AML-193 (cell line): ENCODE data around the gene CCL19.
A peak's percentile ranks its signal among the peaks of the same experiment; 100 is the strongest.

Experiments
- DNase-seq, 2 experiments: peaks; one replicate each; lab custom pipeline; 2025; lab: John Stamatoyannopoulos, UW

CCL19 gene

GRCh38 chr9:34694811-34695210 is 3.7 kb upstream of the CCL19 start:
- DNase-seq: no peak

DNA sequence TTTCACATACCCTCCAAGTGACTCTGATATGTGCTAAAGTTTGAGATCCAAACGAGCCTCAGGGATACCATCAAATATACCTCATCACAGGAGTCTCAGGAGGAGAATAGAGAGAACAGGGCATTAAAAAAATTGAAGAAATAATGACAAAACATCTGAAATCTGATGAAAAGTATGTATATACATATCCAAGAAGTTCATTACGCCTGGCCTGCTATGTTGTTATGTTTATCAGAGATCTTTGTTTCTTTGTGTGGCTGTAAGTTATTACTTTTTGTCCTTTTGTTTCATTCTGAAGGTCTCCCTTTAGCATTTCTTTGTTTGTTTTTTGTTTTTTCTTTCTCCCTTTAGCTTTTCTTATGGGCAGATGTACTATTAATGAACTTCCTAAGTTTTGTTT is 2.5 kb upstream of the CCL19 start:
- no peak for DNase-seq

- DNase-seq: no peak
Observed at GRCh38 chr9:34691936-34692315, 850 bp upstream of the CCL19 start.

- no peak for DNase-seq
Observed at GRCh38 chr9:34689512-34689911, 1.6 kb downstream of the CCL19 start.

- DNase-seq: no peak
Observed at GRCh38 chr9:34689116-34689470, 2.0 kb downstream of the CCL19 start.

- DNase-seq: no peak
Observed at GRCh38 chr9:34688329-34689115, 2.6 kb downstream of the CCL19 start.

DNA sequence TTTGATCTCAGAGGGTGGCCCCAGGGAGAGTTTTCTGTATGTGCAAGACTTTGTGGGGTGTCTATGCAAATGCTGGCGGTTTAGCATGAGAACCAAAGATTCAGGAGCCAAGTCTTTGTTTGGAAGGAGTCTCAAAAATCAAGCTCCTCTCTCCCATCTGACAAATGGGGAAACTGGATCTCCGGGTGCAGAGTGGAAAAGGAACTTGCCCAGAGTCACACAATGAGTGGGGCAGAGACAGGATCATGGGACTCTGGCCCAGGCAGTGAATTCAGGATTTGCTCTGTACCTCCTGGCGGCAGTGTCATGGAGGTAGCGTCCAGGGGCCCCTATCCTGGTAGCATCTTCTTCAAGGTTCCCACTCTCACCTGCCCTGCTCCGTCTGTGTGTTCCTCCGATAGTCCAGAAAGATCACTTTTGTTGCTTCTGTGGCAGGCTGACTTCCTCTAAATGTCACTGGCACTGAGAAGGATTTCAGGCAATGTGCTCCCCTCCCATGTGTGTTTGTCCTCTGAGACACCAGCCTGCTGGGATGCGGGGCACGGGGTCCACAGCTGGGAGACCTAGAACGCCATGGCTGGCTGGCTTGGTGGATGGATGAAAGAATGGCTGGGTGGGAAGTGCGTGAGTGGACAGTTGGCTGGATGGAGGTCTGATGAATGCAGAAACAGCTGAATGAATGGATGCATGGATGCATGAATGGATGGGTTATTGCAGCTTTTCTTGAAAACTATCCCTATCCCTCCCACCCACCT is 3.6 kb downstream of the CCL19 start:
- DNase-seq: no peak

DNA sequence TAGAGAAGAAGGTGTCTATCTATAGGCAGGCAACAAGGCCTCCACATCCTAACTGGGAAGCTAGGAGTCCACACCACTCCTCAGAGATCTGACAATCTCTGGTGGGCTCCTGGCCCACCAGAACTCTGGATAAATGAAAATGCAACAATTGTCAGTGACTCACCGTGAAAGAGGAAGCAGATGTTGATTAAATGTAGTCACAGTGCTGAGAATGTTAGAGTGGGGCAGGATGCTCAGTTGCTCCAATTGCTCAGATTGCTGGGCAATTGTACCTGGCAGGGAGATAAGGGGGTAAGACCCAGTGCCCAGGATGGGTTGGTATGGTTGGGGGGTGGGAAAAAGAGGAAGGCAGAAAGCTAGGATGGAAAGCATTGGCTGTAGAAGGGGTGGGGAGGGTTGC is 4.3 kb downstream of the CCL19 start:
- DNase-seq: no peak

GRCh38 chr9:34686231-34686630 is 4.8 kb downstream of the CCL19 start:
- DNase-seq: no peak

DNA sequence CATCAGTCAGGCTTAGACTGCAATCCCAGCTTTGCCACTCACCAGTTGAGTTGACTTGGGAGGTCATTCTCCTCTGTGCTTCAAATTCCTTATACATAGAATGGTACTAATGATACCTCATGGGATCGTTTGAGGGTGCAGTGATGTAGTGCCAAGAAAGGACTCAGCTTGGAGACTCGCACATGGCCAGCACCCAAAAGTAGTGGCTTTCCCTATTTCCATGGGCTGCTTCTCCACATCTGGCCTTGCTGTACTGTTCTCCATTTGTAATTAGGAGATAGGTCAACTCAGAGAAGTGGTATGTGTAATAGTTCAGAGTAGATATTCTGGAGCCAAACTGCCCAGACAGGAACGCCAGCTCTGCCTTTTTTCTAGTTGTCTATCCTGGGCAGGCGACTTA is 5.5 kb downstream of the CCL19 start:
- no peak for DNase-seq

DNA sequence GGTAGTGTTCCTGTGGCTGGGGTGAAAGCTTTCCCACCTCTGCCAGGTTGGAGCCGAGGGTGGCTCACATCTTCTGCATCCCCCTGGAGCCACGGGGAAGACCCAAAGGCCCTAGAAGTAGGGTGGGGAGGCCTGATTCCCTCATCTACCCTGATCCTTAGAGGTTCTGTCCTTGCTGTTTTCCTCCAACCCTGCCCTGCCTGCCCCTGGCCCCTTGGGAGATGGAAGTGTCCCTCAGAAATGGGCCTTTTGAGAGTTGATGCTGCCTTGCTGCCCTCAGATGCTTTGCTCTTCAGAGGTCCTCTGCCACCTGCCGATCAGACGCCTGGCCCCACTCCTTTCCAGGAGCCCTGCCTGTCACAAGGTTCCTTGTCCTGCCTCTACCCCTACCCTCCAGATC is 6.3 kb downstream of the CCL19 start:
- no peak for DNase-seq

DNA sequence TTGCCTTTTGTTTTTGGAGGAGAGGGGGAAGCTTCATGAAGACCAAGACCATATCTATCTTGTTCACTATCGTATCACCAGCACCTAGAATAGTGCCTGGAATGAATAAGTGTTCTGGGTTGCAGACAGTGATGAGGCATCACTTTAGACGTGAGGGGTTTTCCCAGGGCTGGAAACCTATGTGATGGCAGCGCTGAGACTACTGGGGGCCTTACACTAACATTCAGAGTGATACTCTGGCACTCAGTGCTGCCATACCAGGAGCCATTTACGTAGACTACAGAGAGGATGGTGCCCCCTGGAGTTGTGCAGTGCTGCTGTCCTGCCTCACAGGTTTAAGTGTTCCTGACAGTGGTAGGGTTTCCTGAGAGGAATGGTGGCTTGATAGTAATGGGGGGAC is 6.9 kb downstream of the CCL19 start:
- no peak for DNase-seq

GRCh38 chr9:34675869-34676268 is 15.2 kb downstream of the CCL19 start:
- DNase-seq: no peak

DNA sequence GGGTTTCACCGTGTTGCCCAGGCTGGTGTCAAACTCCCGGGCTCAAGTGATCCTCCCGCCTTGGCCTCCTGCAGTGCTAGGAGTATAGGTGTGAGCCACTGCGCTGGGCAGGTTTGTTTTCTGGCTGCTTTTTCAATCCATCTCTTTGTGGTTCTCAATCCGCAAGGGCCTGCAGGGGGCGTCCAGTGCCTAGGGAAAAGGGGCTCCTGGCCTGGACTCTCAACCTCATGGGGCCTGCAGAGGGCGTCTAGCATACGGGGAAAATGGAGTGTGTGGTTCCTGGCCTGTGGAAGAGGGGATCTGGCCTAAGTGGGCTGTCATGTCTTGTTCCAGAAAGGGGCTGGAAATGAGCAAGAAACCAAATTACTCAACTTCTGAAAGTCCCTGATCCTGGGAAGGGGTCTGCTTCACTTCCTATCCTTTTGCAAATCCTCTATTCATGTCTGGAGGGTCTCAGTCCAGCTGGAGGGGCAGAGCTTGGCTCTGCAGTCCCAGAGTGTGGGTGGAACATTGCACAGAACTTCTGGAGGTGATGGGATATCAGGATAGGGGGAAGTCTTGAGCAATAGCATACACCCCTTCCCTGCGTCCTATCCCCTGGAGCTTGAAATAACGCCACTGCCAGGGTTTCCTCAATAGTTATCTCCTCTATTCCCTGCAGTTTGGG is 15.9 kb downstream of the CCL19 start:
- peak; percentile 63 to 75 for DNase-seq

DNA sequence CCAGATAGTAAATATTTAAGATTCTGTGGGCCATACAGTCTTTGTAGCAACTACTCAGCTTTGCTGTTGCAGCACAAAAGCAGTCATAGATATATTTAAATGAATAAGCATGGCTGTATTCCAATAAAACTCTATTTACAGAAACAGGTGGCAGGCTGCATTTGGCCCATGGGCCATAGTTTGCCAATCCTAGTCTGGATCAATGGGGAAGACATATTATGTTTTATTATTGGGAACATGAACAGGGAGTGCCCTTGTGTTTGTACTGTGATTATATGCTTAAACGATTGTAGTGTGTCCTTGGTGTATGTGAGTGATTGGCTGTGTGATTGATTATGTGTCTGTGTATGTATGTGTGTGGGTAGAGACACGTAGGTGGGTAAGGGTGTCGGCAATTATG is 16.6 kb downstream of the CCL19 start:
- DNase-seq: no peak

DNA sequence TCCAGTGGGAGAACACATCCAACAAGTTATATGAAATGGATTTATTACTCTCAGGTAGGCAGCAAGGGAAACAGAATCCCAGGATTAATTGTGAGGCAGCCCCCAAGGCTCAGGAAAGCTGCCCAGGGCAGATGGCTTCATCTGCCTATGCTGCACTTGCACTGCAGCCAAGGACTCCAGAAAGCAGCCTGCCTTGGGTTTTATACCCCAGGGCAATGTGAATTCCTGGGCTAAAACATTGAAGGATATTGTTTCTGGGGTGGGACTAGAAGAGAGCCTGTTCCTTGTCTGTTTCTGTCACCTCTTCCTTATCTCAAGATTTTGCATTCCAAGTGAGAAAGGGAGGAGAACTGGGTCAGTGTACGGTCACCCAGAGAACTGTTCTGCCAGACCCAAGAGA is 19.8 kb downstream of the CCL19 start:
- DNase-seq: no peak

- DNase-seq: no peak
Observed at GRCh38 chr9:34669809-34670562, 21.1 kb downstream of the CCL19 start.

DNA sequence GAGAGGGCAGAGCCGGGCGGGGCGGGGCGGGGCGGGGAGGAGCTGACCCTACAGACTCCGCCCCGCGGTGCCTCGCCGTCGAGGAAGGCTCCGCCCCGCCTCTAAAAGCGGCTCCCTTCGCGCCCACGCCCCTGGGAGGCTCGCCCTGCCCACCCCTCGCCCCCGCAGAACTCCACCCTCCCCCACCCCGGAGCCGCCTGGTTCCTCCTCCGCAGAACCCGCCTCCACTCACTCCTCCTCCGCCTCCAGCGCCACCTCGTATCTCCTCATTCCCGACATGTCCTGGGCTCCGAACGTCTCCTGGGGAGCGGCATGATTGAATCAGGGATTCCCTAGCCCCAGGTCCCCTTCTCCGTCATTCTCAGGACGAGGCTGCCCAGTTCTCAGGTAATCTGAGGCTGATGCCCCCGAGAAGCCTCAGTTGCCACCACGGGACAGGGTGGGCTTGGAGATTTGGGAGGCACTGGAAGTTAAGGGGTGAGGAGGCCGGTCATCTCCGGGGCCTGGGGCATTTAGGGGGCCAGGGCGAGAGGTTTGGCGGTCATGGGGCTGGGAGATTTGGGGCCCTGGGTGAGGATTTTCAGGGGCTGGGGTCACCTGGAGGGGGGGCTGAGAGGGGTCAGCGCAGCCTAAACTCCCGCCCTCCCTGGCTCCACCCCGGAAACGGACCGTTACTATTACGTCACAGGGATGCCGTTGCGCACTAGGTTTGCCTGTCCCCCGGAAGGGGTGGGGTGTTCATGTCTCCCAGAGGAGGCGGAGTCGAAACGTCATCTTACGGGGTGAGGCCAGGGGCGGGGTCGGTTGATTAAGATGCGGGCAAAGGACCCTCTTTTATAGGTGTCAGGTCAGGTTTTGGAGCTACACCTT is 25.5 kb downstream of the CCL19 start:
- DNase-seq: peak; percentile 43 to 50

DNA sequence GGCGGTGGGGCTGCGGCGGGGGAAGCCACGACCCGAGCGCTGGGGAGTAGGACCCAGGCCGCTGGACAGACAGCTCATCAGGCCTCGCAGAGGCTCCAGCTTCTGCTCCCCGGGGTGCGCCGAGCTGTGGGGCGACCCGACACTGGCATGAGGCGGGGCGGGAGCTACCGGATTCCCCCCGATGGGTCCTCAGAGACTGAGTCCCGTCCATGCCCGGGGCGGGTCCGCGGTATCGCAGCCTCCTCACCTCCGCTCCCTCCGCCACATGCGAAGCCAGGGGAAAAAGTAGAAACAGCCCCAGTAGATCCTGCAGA is 26.1 kb downstream of the CCL19 start:
- DNase-seq: no peak

DNA sequence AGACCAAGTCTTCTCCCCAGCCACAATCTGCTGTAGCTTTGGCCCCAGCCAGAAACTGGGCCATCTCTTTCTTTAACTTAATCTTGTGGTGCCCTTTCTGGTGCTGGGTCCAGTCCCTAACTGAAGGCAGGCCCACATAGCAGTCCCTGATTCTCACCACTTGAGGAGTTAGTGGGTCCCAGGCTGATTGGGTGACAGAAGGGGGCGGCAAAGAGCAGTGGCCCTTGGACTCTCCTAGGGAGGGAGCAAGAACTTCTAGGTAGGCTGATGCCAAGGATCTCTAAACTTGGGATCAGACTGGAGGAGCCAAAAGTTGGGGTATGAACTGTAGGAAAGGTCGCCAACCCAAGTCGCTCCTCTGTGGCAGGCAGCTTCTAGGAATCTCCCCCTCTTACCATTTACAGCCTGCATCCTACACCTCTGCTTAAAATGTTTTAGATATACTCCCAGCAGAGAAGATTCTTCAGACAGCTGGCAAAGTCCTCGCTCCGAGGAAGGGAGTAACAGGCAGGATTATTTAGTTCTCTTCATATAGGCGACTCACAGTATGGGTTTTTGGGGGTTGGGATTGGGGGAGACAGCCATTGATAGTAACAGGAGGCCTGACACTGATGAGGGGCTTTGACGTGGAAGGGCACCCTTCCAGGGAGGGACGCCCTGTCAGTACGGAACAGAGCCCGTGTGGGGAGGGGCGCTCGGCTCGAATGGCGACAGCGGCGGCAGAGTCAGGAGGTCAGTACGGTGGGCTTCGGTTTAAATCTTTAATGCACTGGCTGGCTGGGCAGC is 26.6 kb downstream of the CCL19 start:
- peak; percentile 45 to 64 for DNase-seq

DNA sequence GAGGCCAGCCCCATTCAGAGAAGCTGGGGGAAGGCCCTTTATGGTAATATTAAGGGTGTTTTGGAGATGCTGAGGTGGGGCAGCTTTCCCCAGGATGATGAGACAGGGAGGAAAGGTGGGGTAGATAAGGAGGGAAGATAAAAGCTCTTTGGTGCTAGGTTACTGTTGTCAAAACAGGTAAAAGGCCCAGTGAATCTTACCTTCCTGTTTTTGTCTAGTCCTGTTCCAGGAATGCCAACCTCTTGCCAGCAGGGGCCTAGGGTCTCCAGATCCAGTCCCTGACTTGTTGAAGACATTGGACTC is 27.8 kb downstream of the CCL19 start:
- no peak for DNase-seq
